ENCODE results near the gene BABAM2.

GRCh38 chr2:27935026-27935425 lies 44.5 kb downstream of the BABAM2 start:
- TF ChIP-seq ZNF384 (IDR thresholded peaks at IDR 0.05), result no peak
- no peak for TF ChIP-seq FOXM1 (IDR thresholded peaks at IDR 0.05; ENCODE audit: borderline replicate concordance)
- no peak for TF ChIP-seq FOXK2 (IDR thresholded peaks at IDR 0.05)
- no peak for TF ChIP-seq SUZ12 (IDR thresholded peaks at IDR 0.05)
- no peak for TF ChIP-seq ELF4 (IDR thresholded peaks at IDR 0.05)
- no peak for TF ChIP-seq NFRKB (IDR thresholded peaks at IDR 0.05)
- no peak for TF ChIP-seq FOXA1 (IDR thresholded peaks at IDR 0.05)
- TF ChIP-seq PKNOX1 (IDR thresholded peaks at IDR 0.05), result no peak
- no peak for TF ChIP-seq BHLHE40 (IDR thresholded peaks at IDR 0.05; ENCODE audit: borderline replicate concordance)
- TF ChIP-seq HDGF (IDR thresholded peaks at IDR 0.05; ENCODE audit: borderline replicate concordance), result no peak
- TF ChIP-seq L3MBTL2 (conservative IDR thresholded peaks at IDR 0.05), result no peak
- TF ChIP-seq CTBP1 (IDR thresholded peaks at IDR 0.05; ENCODE audit: borderline replicate concordance), result no peak

Measured in HEK293T (cell line).